H1 (cell line): ENCODE results near the gene MRPL28. TPM values are rescaled to one million over a fixed set of nuclear protein-coding genes. Genes with fewer than 3 reads are reported as not detected.

Source experiments
- CTCF ChIA-PET: fragments of 300-600 bp; sonication (Branson Sonifier 250); formaldehyde crosslinking; loops from one replicate; lab custom pipeline; 2021; ENCODE audit not compliant: partially characterized antibody; lab: Charles Lee
- POLR2A ChIA-PET: fragments of 300-600 bp; sonication (Branson Sonifier 250); formaldehyde crosslinking; loops from one replicate; lab custom pipeline; 2021; ENCODE audit warnings: inconsistent platforms; ENCODE audit not compliant: partially characterized antibody; lab: Charles Lee
- DNase-seq, 2 experiments: peaks; one replicate each; pipeline versions ENCODE4 v3.0.0 to v3.0.0-alpha.2; 2010 to 2022; ENCODE audit warnings: low spot score in 2 of 2, low read depth in 1 of 2, mixed read lengths in 1 of 2
- FAIRE-seq: peaks from 2 replicates; lab custom pipeline; 2011; peaks lifted over from hg19 to GRCh38; lab: Jason Lieb, UNC
- H2AFZ ChIP-seq: 2 replicates; pipeline ENCODE4 v1.8.1; 2012; ENCODE audit warnings: low read length, inconsistent platforms
- H2AK5ac ChIP-seq: 2 replicates; pipeline ENCODE4 v1.6.1; 2013; ENCODE audit warnings: low read depth, low read length
- H2BK120ac ChIP-seq: replicated peaks from 2 replicates; pipeline ENCODE3; 2013; ENCODE audit warnings: low read depth, low read length, inconsistent platforms
- H2BK12ac ChIP-seq: 2 replicates; pipeline ENCODE4 v1.6.1; 2013; ENCODE audit warnings: low read depth, low read length
- H2BK15ac ChIP-seq: 2 replicates; pipeline ENCODE4 v1.6.1; 2013; ENCODE audit warnings: low read length
- H2BK20ac ChIP-seq: 2 replicates; pipeline ENCODE4 v1.6.1; 2013; ENCODE audit warnings: low read length
- H2BK5ac ChIP-seq: 2 replicates; pipeline ENCODE4 v1.6.1; 2013; ENCODE audit warnings: low read depth, low read length
- H3K14ac ChIP-seq: 2 replicates; pipeline ENCODE4 v1.6.1; 2013; ENCODE audit warnings: inconsistent platforms; ENCODE audit not compliant: insufficient read length
- H3K18ac ChIP-seq: 2 replicates; pipeline ENCODE4 v1.6.1; 2013; ENCODE audit warnings: low read length; ENCODE audit errors: extremely low read depth
- H3K23ac ChIP-seq: 2 replicates; pipeline ENCODE4 v1.6.1; 2013; ENCODE audit warnings: inconsistent platforms; ENCODE audit not compliant: insufficient read length
- H3K23me2 ChIP-seq: 2 replicates; pipeline ENCODE4 v1.6.1; 2013; ENCODE audit warnings: low read depth, low read length
- H3K27ac ChIP-seq: 2 replicates; pipeline ENCODE4 v1.6.1; 2011; ENCODE audit warnings: low read depth, low read length, inconsistent platforms
- H3K27me3 ChIP-seq, 4 experiments: replicated peaks in 1 of 4; 1 replicate in 1 of 4; 2 replicates in 3 of 4; pipeline versions ENCODE4 v1.6.1 to v1.8.1; 2011 to 2013; ENCODE audit warnings: low read length in 3 of 4, mild to moderate bottlenecking in 3 of 4, inconsistent platforms in 2 of 4, mixed read lengths in 2 of 4, moderate library complexity in 1 of 4; ENCODE audit not compliant: control insufficient read depth in 3 of 4, insufficient read depth in 3 of 4; ENCODE audit errors: extremely low read depth in 1 of 4
- H3K36me3 ChIP-seq, 4 experiments: 2 replicates each; pipeline versions ENCODE4 v1.6.1 to v1.8.1; 2011 to 2013; ENCODE audit warnings: mild to moderate bottlenecking in 4 of 4, low read length in 3 of 4, moderate library complexity in 2 of 4, control low read depth in 1 of 4, inconsistent platforms in 1 of 4; ENCODE audit not compliant: insufficient read depth in 4 of 4, control insufficient read depth in 2 of 4
- H3K4ac ChIP-seq: replicated peaks from 2 replicates; pipeline ENCODE3; 2013; ENCODE audit warnings: low read length, low read depth, mixed read lengths, inconsistent platforms; ENCODE audit not compliant: insufficient read length
- H3K4me1 ChIP-seq, 4 experiments: replicated peaks in 1 of 4; 1 replicate in 1 of 4; 2 replicates in 3 of 4; pipeline versions ENCODE4 v1.6.1 to v1.8.1; 2011 to 2013; ENCODE audit warnings: low read length in 3 of 4, inconsistent platforms in 2 of 4, mixed read lengths in 1 of 4; ENCODE audit not compliant: insufficient read depth in 4 of 4, control insufficient read depth in 3 of 4
- H3K4me2 ChIP-seq, 2 experiments: 2 replicates each; pipeline versions ENCODE4 v1.6.1 to v1.8.1; 2011 to 2013; ENCODE audit warnings: low read depth in 2 of 2, low read length in 2 of 2, control low read depth in 1 of 2, inconsistent platforms in 1 of 2, mild to moderate bottlenecking in 1 of 2; ENCODE audit not compliant: insufficient read depth in 1 of 2
- H3K4me3 ChIP-seq, 4 experiments: fragments of 200-600, 300-600 bp in 1 of 4; sonication (generic), shearing (Covaris generic), sonication (Bioruptor Twin) in 1 of 4; 2 replicates each; pipeline versions ENCODE4 v1.5.1 to v1.8.1; 2011 to 2016; ENCODE audit warnings: low read length in 4 of 4, low read depth in 3 of 4, control low read depth in 2 of 4, inconsistent platforms in 2 of 4, mild to moderate bottlenecking in 2 of 4, mixed read lengths in 1 of 4, moderate library complexity in 1 of 4; ENCODE audit not compliant: insufficient read depth in 2 of 4; ENCODE audit errors: extremely low read depth in 1 of 4
- H3K56ac ChIP-seq: replicated peaks from 2 replicates; pipeline ENCODE3; 2013; ENCODE audit warnings: low read depth, mild to moderate bottlenecking, mixed read lengths, low read length, inconsistent platforms; ENCODE audit not compliant: insufficient read length
- H3K79me1 ChIP-seq: 2 replicates; pipeline ENCODE4 v1.6.1; 2013; ENCODE audit warnings: low read depth, low read length, control low read depth
- H3K79me2 ChIP-seq, 2 experiments: 2 replicates each; pipeline versions ENCODE4 v1.6.1 to v1.8.1; 2012 to 2013; ENCODE audit warnings: low read length in 2 of 2, mild to moderate bottlenecking in 2 of 2, inconsistent platforms in 1 of 2; ENCODE audit not compliant: insufficient read depth in 2 of 2, control insufficient read depth in 1 of 2
- H3K9ac ChIP-seq, 4 experiments: replicated peaks in 1 of 4; 1 replicate in 1 of 4; 2 replicates in 3 of 4; pipeline versions ENCODE4 v1.6.1 to v1.8.1; 2011 to 2013; ENCODE audit warnings: low read depth in 3 of 4, low read length in 3 of 4, control low read depth in 2 of 4, mild to moderate bottlenecking in 2 of 4, moderate library complexity in 2 of 4, inconsistent platforms in 1 of 4; ENCODE audit errors: extremely low read depth in 1 of 4
- H3K9me3 ChIP-seq, 2 experiments: 2 replicates each; pipeline versions ENCODE4 v1.6.1 to v1.8.1; 2012 to 2013; ENCODE audit warnings: mild to moderate bottlenecking in 2 of 2, moderate library complexity in 2 of 2, control low read depth in 1 of 2, inconsistent platforms in 1 of 2, low read depth in 1 of 2, low read length in 1 of 2, mixed read lengths in 1 of 2; ENCODE audit not compliant: insufficient read depth in 2 of 2
- H4K20me1 ChIP-seq, 2 experiments: replicated peaks in 1 of 2; 2 replicates each; pipeline versions ENCODE3 to v1.8.1; 2011 to 2013; ENCODE audit warnings: inconsistent platforms in 2 of 2, low read length in 2 of 2, mild to moderate bottlenecking in 1 of 2; ENCODE audit not compliant: insufficient read depth in 2 of 2, control insufficient read depth in 1 of 2
- H4K5ac ChIP-seq: 2 replicates; pipeline ENCODE4 v1.6.1; 2013; ENCODE audit warnings: low read length, low read depth, mixed read lengths, inconsistent platforms; ENCODE audit not compliant: insufficient read length
- H4K8ac ChIP-seq: 2 replicates; pipeline ENCODE4 v1.8.0; 2013; ENCODE audit warnings: mild to moderate bottlenecking, moderate library complexity, low read length, inconsistent platforms; ENCODE audit not compliant: insufficient read depth; ENCODE audit errors: extremely low read depth
- H4K91ac ChIP-seq: replicated peaks from 2 replicates; pipeline ENCODE3; 2013; ENCODE audit warnings: low read length, mixed read lengths, inconsistent platforms; ENCODE audit not compliant: insufficient read length
- CHD1 ChIP-seq: IDR thresholded peaks from 2 replicates; pipeline ENCODE4 v1.6.1; 2012; ENCODE audit warnings: low read depth, low read length, improper control_type of control experiment
- EGR1 ChIP-seq: IDR thresholded peaks from 2 replicates; pipeline ENCODE4 v1.6.1; 2011; ENCODE audit warnings: low read depth, low read length, borderline replicate concordance
- EP300 ChIP-seq, 2 experiments: IDR thresholded peaks; 1 replicate in 1 of 2; 2 replicates in 1 of 2; pipeline ENCODE4 v1.6.1; 2011 to 2012; ENCODE audit warnings: low read depth in 2 of 2, low read length in 2 of 2, mild to moderate bottlenecking in 2 of 2, borderline replicate concordance in 1 of 2, inconsistent platforms in 1 of 2, moderate library complexity in 1 of 2
- FOSL1 ChIP-seq: IDR thresholded peaks from 2 replicates; pipeline ENCODE4 v1.6.1; 2011; ENCODE audit warnings: mild to moderate bottlenecking, low read depth, low read length, moderate library complexity; ENCODE audit not compliant: insufficient read depth
- GTF2F1 ChIP-seq: IDR thresholded peaks from 2 replicates; pipeline ENCODE4 v1.6.1; 2012; ENCODE audit warnings: low read depth, low read length, improper control_type of control experiment, borderline replicate concordance
- HDAC6 ChIP-seq: IDR thresholded peaks from one replicate; pipeline ENCODE4 v1.7.1; 2012; ENCODE audit warnings: low read depth, mild to moderate bottlenecking, inconsistent platforms, low read length, moderate library complexity
- KDM1A ChIP-seq: fragments of 200-600, 300-600 bp; sonication (generic); IDR thresholded peaks from 2 replicates; pipeline ENCODE4 v1.7.1; 2016; ENCODE audit warnings: mild to moderate bottlenecking, low read length, borderline replicate concordance
- MAFK ChIP-seq: IDR thresholded peaks from 2 replicates; pipeline ENCODE4 v1.6.1; 2012; ENCODE audit warnings: low read depth, mild to moderate bottlenecking, improper control_type of control experiment, low read length
- RBBP5 ChIP-seq: IDR thresholded peaks from 2 replicates; pipeline ENCODE4 v1.7.1; 2012; ENCODE audit warnings: low read depth, mild to moderate bottlenecking, inconsistent platforms, low read length, moderate library complexity, borderline replicate concordance
- SIX5 ChIP-seq: IDR thresholded peaks from 2 replicates; pipeline ENCODE4 v1.6.1; 2011; ENCODE audit warnings: mild to moderate bottlenecking, low read depth, low read length
- SUZ12 ChIP-seq: fragments of 200-600 bp; sonication (generic); IDR thresholded peaks from 2 replicates; pipeline ENCODE4 v1.6.1; 2012; ENCODE audit warnings: mild to moderate bottlenecking, inconsistent platforms, low read length, moderate library complexity, mixed read lengths
- WGBS, 2 experiments: shearing (Covaris generic) in 1 of 2; methylation state at CpG; one replicate each; pipeline versions ENCODE4 v1.1.6 to v1.1.7; 2013 to 2015; ENCODE audit warnings: low lambda C conversion rate in 2 of 2, mixed read lengths in 2 of 2, inconsistent platforms in 1 of 2, low coverage in 1 of 2, missing lambda C conversion rate in 1 of 2; ENCODE audit not compliant: insufficient replicate concordance in 2 of 2, insufficient coverage in 1 of 2, insufficient read length in 1 of 2; ENCODE audit errors: extremely low coverage in 1 of 2, missing lambda C conversion rate in 1 of 2; 5-methylcytosine and 5-hydroxymethylcytosine counted together
- polyA plus RNA-seq, 7 experiments: library from polyadenylated mRNA; depleted of rRNA in 3 of 7; stranded (reverse) in 5 of 7; unstranded in 2 of 7; fragments of >200 nt in 5 of 7; fragments of 200-250 nt in 2 of 7; gene quantifications; 1 replicate in 5 of 7; 2 replicates in 1 of 7; 4 replicates in 1 of 7; pipeline versions ENCODE4 v1.2.1 to v1.2.3, GENCODE V29; 2011 to 2013; ENCODE audit warnings: missing spikeins in 2 of 7, mixed read lengths in 2 of 7
- total RNA-seq: library from RNA; stranded (reverse); fragmentation: NEBNext Ultra II Directional; extraction: Animal tissue kit (Norgen Biotek cat#: 25700); gene quantifications from 2 replicates; pipeline ENCODE4 v1.2.1, GENCODE V29; 2021

The MRPL28 gene
- total and polyA plus RNA-seq, 2 of the 8 experiments (the other 6 are each of a cell fraction or from before 2014, with no cell fraction given), result 88.9 to 188 TPM

GRCh38 chr16:396199-396598, 25.9 kb upstream of the MRPL28 start:
- Histone ChIP-seq H2BK15ac (0 out of 2 replicates have a peak overlapping the region, but pooled peaks have one; percentile 3), H4K91ac (no peak overlapping the region), H3K23me2 (peaks cover 5% of the 10 kb centered on the region), H3K4me3 (peak overlapping the region in 3 of 4 experiments; percentile 15 to 91 (median 62); a peak in 5 of 8 replicates), H3K4me2 (peak overlapping the region; percentile 67 to 71), H3K9ac (no peak overlapping the region), H2AFZ (no peak overlapping the region), H3K14ac (no peak overlapping the region), H3K79me2 (no peaks in the 10 kb centered on the region; a peak in 1 of 4 replicates), H3K4me1 (peaks cover 0 to 26% (median 13%) of the 10 kb centered on the region in 4 experiments; a peak in 6 of 7 replicates), H3K9me3 (peaks cover 0 to 5% of the 10 kb centered on the region in 2 experiments; a peak in 2 of 4 replicates), H3K27ac (no peak overlapping the region), H3K27me3 (no peaks in the 10 kb centered on the region), H3K56ac (no peak overlapping the region), H3K79me1 (no peaks in the 10 kb centered on the region; the same call in 1 of the 2 replicates), H4K20me1 (peaks cover 2 to 21% of the 10 kb centered on the region in 2 experiments), H2BK20ac (no peak overlapping the region), H3K4ac (no peak overlapping the region), H3K36me3 (peaks cover 7 to 18% (median 14%) of the 10 kb centered on the region in 4 experiments; a peak in 6 of 8 replicates), H2AK5ac (no peak overlapping the region; the same call in 1 of the 2 replicates), H3K18ac (no peak overlapping the region), H2BK12ac (no peak overlapping the region), H4K5ac (no peak overlapping the region), H2BK120ac (no peak overlapping the region), H2BK5ac (no peak overlapping the region), H3K23ac (no peak overlapping the region), H4K8ac (no peak overlapping the region)
- 12% methylated on average over 3 of the region's 3 CpGs; no CpG with 5 or more reads in 1 of the 2 experiments for WGBS, 2 experiments
- POLR2A ChIA-PET, result interaction anchor here (0.7 to 6.7 kb wide), 9 partner anchors 11 to 127 kb away, joined by 3 to 67 read pairs (median 3); partner anchors contain the start of gene RAB11FIP3
- DNase-seq, result no peak
- FAIRE-seq, result no peak
- CTCF ChIA-PET, result interaction anchor here (0.6 to 1.8 kb wide), 7 partner anchors 11 to 265 kb away, joined by 3 to 4 read pairs (median 4); partner anchors contain the start of gene MRPL28
- no peak for TF ChIP-seq SIX5
- no peak for TF ChIP-seq EGR1
- TF ChIP-seq CHD1, result no peak
- no peak for TF ChIP-seq KDM1A
- TF ChIP-seq SUZ12, result no peak
- TF ChIP-seq RBBP5, result no peak
- no peak for TF ChIP-seq HDAC6
- no peak for TF ChIP-seq MAFK
- TF ChIP-seq GTF2F1, result no peak
- no peak for TF ChIP-seq EP300 (IDR thresholded peaks at IDR 0.05; ENCODE audit: borderline replicate concordance in 1 of 2, low read depth in 2 of 2, low read length in 2 of 2)
- TF ChIP-seq FOSL1, result no peak
